ENCODE data around the gene MGAT5.

DNA sequence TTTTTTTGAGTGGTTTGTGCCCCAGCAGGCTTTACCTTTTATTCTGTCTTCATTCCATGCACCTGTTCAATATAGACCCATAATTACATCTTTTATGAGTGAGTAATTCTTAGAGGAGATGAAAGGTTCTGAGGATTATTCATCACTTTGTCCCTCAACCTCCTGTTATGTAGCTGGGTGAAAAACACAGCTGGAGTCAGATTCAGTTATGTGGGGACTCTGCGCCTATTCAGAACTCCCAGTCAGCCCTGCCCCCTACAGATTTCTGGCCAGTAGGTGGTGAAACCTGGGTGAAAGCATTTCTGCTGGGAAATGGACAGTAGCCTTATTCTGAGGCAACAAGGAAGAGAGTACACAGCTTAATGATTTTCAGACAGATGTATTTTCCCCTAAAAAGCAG, 107.8 kb downstream of the MGAT5 start:
- no peak for TF ChIP-seq CTCF (IDR thresholded peaks at IDR 0.05)
- TF ChIP-seq POLR2A (IDR thresholded peaks at IDR 0.05) = no peak
- no peak for TF ChIP-seq POLR2AphosphoS5 (IDR thresholded peaks at IDR 0.05)
- no peak for TF ChIP-seq EP300 (IDR thresholded peaks at IDR 0.05)
